A549 treated with AZD9567 at 1 μM for 4 hours (cell line): ENCODE results near the gene ZNF214. TPM values are rescaled to one million over a fixed set of nuclear protein-coding genes. Genes with fewer than 3 reads are reported as not detected.

Experiments
- total RNA-seq: library from RNA; stranded (reverse); fragments of 200-300 nt; extraction: Qiagen RNA extraction; gene quantifications from 5 replicates; pipeline ENCODE4 v1.2.3, GENCODE V29; 2022; ENCODE audit not compliant: insufficient read depth

ZNF214 gene
- 0.28 to 5.3 TPM (median 1.1 TPM) in 5 replicates for total RNA-seq

GRCh38 chr11:7020183-7020917 lies at the start of gene ZNF214, which contains the start of gene NLRP14:
ZNF214 (minus strand) TSS chr11:7020346; CDS start chr11:7002835, 17,511 bp downstream.
NLRP14 (plus strand) TSS chr11:7020479; CDS start chr11:7038587, 18,108 bp downstream.

Other genes with a start within 250 kb of the ZNF214 start
- gene OR2AG2, start 248.4 kb downstream of the ZNF214 start, total RNA-seq, result 0.02 to 0.09 TPM in 2 of 5 replicates, not detected in the others
- not detected in 5 replicates for gene OR2AG1, start 237.3 kb downstream of the ZNF214 start, total RNA-seq
- not detected in 5 replicates for gene OR6A2, start 220.7 kb downstream of the ZNF214 start, total RNA-seq
- not detected in 5 replicates for gene OR10A5, start 174.7 kb downstream of the ZNF214 start, total RNA-seq
- not detected in 5 replicates for gene OR10A2, start 157.3 kb downstream of the ZNF214 start, total RNA-seq
- gene OR10A4, start 143.7 kb downstream of the ZNF214 start, total RNA-seq, result not detected in 5 replicates
- gene OR2D2, start 127.8 kb downstream of the ZNF214 start, total RNA-seq, result not detected in 5 replicates
- not detected in 5 replicates for gene OR2D3, start 99.3 kb downstream of the ZNF214 start, total RNA-seq
- 0.59 to 1.0 TPM (median 0.85 TPM) in 5 replicates for gene ZNF215, start 93.9 kb downstream of the ZNF214 start, total RNA-seq
- not detected in 5 replicates for gene NLRP14, start 133 bp upstream of the ZNF214 start, total RNA-seq
- not detected in 5 replicates for gene RBMXL2, start 68.7 kb upstream of the ZNF214 start, total RNA-seq
- 0.12 to 0.16 TPM (median 0.14 TPM) in 4 of 5 replicates, not detected in the other for gene SYT9, start 231.6 kb upstream of the ZNF214 start, total RNA-seq